GM12878 (cell line): ENCODE results near the gene KLRK1. TPM values are rescaled to one million over a fixed set of nuclear protein-coding genes. Genes with fewer than 3 reads are reported as not detected.
A peak's percentile ranks its signal among the peaks of the same experiment; 100 is the strongest.

ENCODE experiments used
- ATAC-seq: fragments of 200-7000 bp; cut with Tn5 transposase; 3 replicates; pipeline ENCODE4 v1.9.1; 2020; ENCODE audit warnings: mild to moderate bottlenecking, moderate library complexity
- BruUV-seq: library from RNA; stranded (reverse); fragments of 400-500 nt; replicated peaks from 2 replicates; lab custom pipeline; 2021; lab: Mats Ljungman, UMichigan
- CTCF ChIA-PET: fragments of 300-600 bp; sonication (Branson Sonifier 250); formaldehyde crosslinking; extraction: SDS; loops from one replicate; lab custom pipeline; 2021; ENCODE audit warnings: inconsistent platforms; lab: Yijun Ruan, JAX
- POLR2A ChIA-PET: fragments of 350-600 bp; formaldehyde crosslinking; extraction: SDS; loops from one replicate; lab custom pipeline; 2021; ENCODE audit warnings: inconsistent platforms; lab: Charles Lee
- RAD21 ChIA-PET: fragments of 300-600 bp; sonication (Branson Sonifier 250); formaldehyde crosslinking; loops from one replicate; lab custom pipeline; 2023; ENCODE audit warnings: antibody characterized with exemption; ENCODE audit not compliant: unreplicated experiment; lab: Charles Lee
- SMC1A ChIA-PET: fragments of 300-600 bp; sonication (Branson Sonifier 250); formaldehyde crosslinking; loops from one replicate; lab custom pipeline; 2023; ENCODE audit not compliant: unreplicated experiment, uncharacterized antibody; lab: Charles Lee
- DNase-seq: peaks from one replicate; pipeline ENCODE4 v3.0.0-alpha.2; 2011; ENCODE audit warnings: low read depth, low spot score
- FAIRE-seq: peaks from 3 replicates; lab custom pipeline; 2011; peaks lifted over from hg19 to GRCh38; lab: Jason Lieb, UNC
- H2AFZ ChIP-seq: 2 replicates; pipeline ENCODE4 v1.6.0; 2011; ENCODE audit warnings: low read depth, low read length, control low read depth; ENCODE audit not compliant: control insufficient read depth
- H3K27ac ChIP-seq: 2 replicates; pipeline ENCODE4 v1.5.1; 2011; ENCODE audit warnings: control low read depth; ENCODE audit not compliant: control insufficient read depth, insufficient read depth
- H3K27me3 ChIP-seq, 2 experiments: replicated peaks in 1 of 2; 2 replicates each; pipeline versions ENCODE4 v1.6.0 to v1.6.1; 2011; ENCODE audit warnings: low read length in 1 of 2; ENCODE audit not compliant: control insufficient read depth in 2 of 2, insufficient read depth in 2 of 2
- H3K36me3 ChIP-seq, 2 experiments: 2 replicates each; pipeline ENCODE4 v1.5.1; 2011; ENCODE audit warnings: low read length in 1 of 2; ENCODE audit not compliant: control insufficient read depth in 2 of 2, insufficient read depth in 2 of 2
- H3K4me1 ChIP-seq: 2 replicates; pipeline ENCODE4 v1.6.1; 2011; ENCODE audit warnings: mild to moderate bottlenecking, low read length, moderate library complexity, mixed read lengths; ENCODE audit not compliant: control insufficient read depth, insufficient read depth
- H3K4me2 ChIP-seq: 2 replicates; pipeline ENCODE4 v1.6.0; 2011; ENCODE audit warnings: control low read depth; ENCODE audit not compliant: control insufficient read depth, insufficient read depth
- H3K4me3 ChIP-seq: fragments of 200-600 bp; sonication (generic); 2 replicates; pipeline ENCODE4 v1.5.1; 2016
- H3K79me2 ChIP-seq: 2 replicates; pipeline ENCODE4 v1.6.0; 2011; ENCODE audit warnings: low read length; ENCODE audit not compliant: control insufficient read depth, insufficient read depth
- H3K9ac ChIP-seq: 2 replicates; pipeline ENCODE4 v1.8.0; 2011; ENCODE audit warnings: low read length, control low read depth, mixed read lengths; ENCODE audit not compliant: control insufficient read depth, insufficient read depth
- H3K9me3 ChIP-seq: replicated peaks from 3 replicates; pipeline ENCODE4 v1.5.1; 2011; ENCODE audit warnings: mild to moderate bottlenecking, low read length; ENCODE audit not compliant: control insufficient read depth, insufficient read depth
- H4K20me1 ChIP-seq: 2 replicates; pipeline ENCODE4 v1.6.0; 2011; ENCODE audit not compliant: control insufficient read depth, insufficient read depth
- ATF7 ChIP-seq: fragments of 450-650 bp; IDR thresholded peaks from 2 replicates; pipeline ENCODE4 v1.6.1; 2016; ENCODE audit warnings: low read depth, mild to moderate bottlenecking
- EGR1 ChIP-seq, 2 experiments: IDR thresholded peaks; 1 replicate in 1 of 2; 2 replicates in 1 of 2; pipeline ENCODE4 v1.6.1; 2011 to 2012; ENCODE audit warnings: low read depth in 2 of 2, low read length in 2 of 2, borderline replicate concordance in 1 of 2, mild to moderate bottlenecking in 1 of 2, moderate library complexity in 1 of 2
- GATAD2B ChIP-seq: fragments of 450-650 bp; conservative IDR thresholded peaks from 2 replicates; pipeline ENCODE4 v1.6.1; 2017; ENCODE audit warnings: low read depth, mild to moderate bottlenecking, moderate library complexity
- KAT2A ChIP-seq: conservative IDR thresholded peaks from 2 replicates; pipeline ENCODE4 v1.6.1; 2011; ENCODE audit warnings: low read depth, low read length; ENCODE audit not compliant: control insufficient read depth
- MYC ChIP-seq: IDR thresholded peaks from 2 replicates; pipeline ENCODE4 v1.6.1; 2011; ENCODE audit warnings: mild to moderate bottlenecking, low read length, moderate library complexity, inconsistent platforms; ENCODE audit not compliant: insufficient read depth, insufficient replicate concordance, insufficient read length, severe bottlenecking
- NBN ChIP-seq: fragments of 450-650 bp; IDR thresholded peaks from 2 replicates; pipeline ENCODE4 v1.6.1; 2016
- POU2F2 ChIP-seq: IDR thresholded peaks from 3 replicates; pipeline ENCODE4 v1.6.1; 2011; ENCODE audit warnings: low read depth, mild to moderate bottlenecking, low read length, borderline replicate concordance
- SP1 ChIP-seq: IDR thresholded peaks from one replicate; pipeline ENCODE4 v1.6.1; 2011; ENCODE audit warnings: low read depth, low read length
- WGBS: methylation state at CpG from one replicate; pipeline ENCODE4 v1.1.6; 2016; ENCODE audit warnings: low lambda C conversion rate; ENCODE audit not compliant: insufficient replicate concordance, insufficient coverage; ENCODE audit errors: missing lambda C conversion rate; 5-methylcytosine and 5-hydroxymethylcytosine counted together
- in situ Hi-C: fragments of 300-500 bp; cut with MboI; formaldehyde crosslinking; loops from 9 replicates; pipeline ENCODE4 v1.14.3; 2018; ENCODE audit warnings: mixed read lengths
- intact Hi-C: fragments of 100-400 bp; cut with micrococcal nuclease; formaldehyde crosslinking; loops from one replicate; pipeline ENCODE4 v1.14.2; 2022; ENCODE audit not compliant: unreplicated experiment
- polyA plus RNA-seq, 11 experiments: library from polyadenylated mRNA; depleted of rRNA in 4 of 11; unstranded in 6 of 11; stranded (reverse) in 5 of 11; fragments of >200 nt; fragmentation: Nextera tagmentation in 4 of 11; fragmentation: Illumina TruSeq in 1 of 11; extraction: Ambion mirVana in 4 of 11; extraction: Trizol in 1 of 11; gene quantifications; 1 replicate in 1 of 11; 2 replicates in 10 of 11; pipeline versions ENCODE4 v1.2.1 to v1.2.3, GENCODE V29; 2011 to 2016; ENCODE audit warnings: inconsistent platforms in 2 of 11, missing spikeins in 2 of 11, low read depth in 1 of 11
- total RNA-seq, 4 experiments: library from RNA; depleted of rRNA in 3 of 4; stranded (reverse); fragments of >200 nt in 3 of 4; fragmentation: Illumina TruSeq in 1 of 4; extraction: Trizol in 1 of 4; gene quantifications; 2 replicates each; pipeline versions ENCODE4 v1.2.1 to v1.2.3, GENCODE V29; 2013 to 2021
- TF ChIP-seq, protein P1 (sequence below): fragments of 450-650 bp; IDR thresholded peaks from 2 replicates; pipeline ENCODE4 v1.6.1; 2014; ENCODE audit warnings: mild to moderate bottlenecking

The KLRK1 gene
- total and polyA plus RNA-seq, 10 of the 15 experiments (the other 5 are each of a cell fraction or from before 2014, with no cell fraction given): 0.27 to 2.0 (median 0.99) TPM

- ChIA-PET POLR2A (interaction anchor here (4.1 kb wide), 2 partner anchors 29 to 32 kb away, joined by 20 to 24 read pairs; no protein-coding TSS in a partner anchor), SMC1A (interaction anchor here (1.3 to 6.5 kb wide), 5 partner anchors 28 to 197 kb away, joined by 4 to 67 read pairs (median 41); no protein-coding TSS in a partner anchor), CTCF (interaction anchor here (1.2 kb wide), 1 partner anchor 198 kb away, joined by 4 read pairs; no protein-coding TSS in a partner anchor), RAD21 (interaction anchor here (1.3 to 6.0 kb wide), 3 partner anchors 30 to 178 kb away, joined by 3 to 75 read pairs (median 21); no protein-coding TSS in a partner anchor)
- intact Hi-C loops (no loop called here), in situ Hi-C loops (no loop called here)
- BruUV-seq: no TSS peak
- WGBS: 78% methylated on average over 5 of the region's 5 CpGs
- Histone ChIP-seq H3K9me3 (peaks cover 6% of the 10 kb centered on the region; the same call in 2 of the 3 replicates), H3K27me3 (no peaks in the 10 kb centered on the region), H2AFZ (no peak overlapping the region), H4K20me1 (no peaks in the 10 kb centered on the region), H3K36me3 (no peaks in the 10 kb centered on the region; a peak in 1 of 4 replicates), H3K4me3 (peak overlapping the region; percentile 72; the same call in 1 of the 2 replicates), H3K9ac (peak overlapping the region; percentile 71), H3K27ac (peak overlapping the region; percentile 72), H3K4me1 (peaks cover 21% of the 10 kb centered on the region), H3K4me2 (peak overlapping the region; percentile 100), H3K79me2 (no peaks in the 10 kb centered on the region)
- FAIRE-seq (no peak), ATAC-seq (no peak), DNase-seq (no peak)
- no peak for TF ChIP-seq KAT2A
- peak in 1 of 2 experiments; percentile 30; a peak in 1 of 3 replicates for TF ChIP-seq EGR1 (IDR thresholded peaks at IDR 0.05; ENCODE audit: borderline replicate concordance in 1 of 2, low read depth in 2 of 2, low read length in 2 of 2)
Observed at GRCh38 chr12:10363658-10363913, 26.3 kb downstream of the KLRK1 start.

- ChIA-PET SMC1A (interaction anchor here (4.7 to 6.5 kb wide), 3 partner anchors 29 to 197 kb away, joined by 41 to 67 read pairs (median 51); no protein-coding TSS in a partner anchor), POLR2A (interaction anchor here (0.6 to 4.1 kb wide), 4 partner anchors 29 to 1358 kb away, joined by 3 to 24 read pairs (median 5); no protein-coding TSS in a partner anchor), RAD21 (interaction anchor here (0.7 to 6.0 kb wide), 5 partner anchors 23 to 178 kb away, joined by 3 to 75 read pairs (median 8); no protein-coding TSS in a partner anchor), CTCF (interaction anchor here (0.6 to 1.2 kb wide), 2 partner anchors 199 to 1218 kb away, joined by 3 to 4 read pairs; no protein-coding TSS in a partner anchor)
- peak; percentile 35 for DNase-seq
- 22% methylated on average over 9 of the region's 9 CpGs for WGBS
- FAIRE-seq: no peak
- ATAC-seq: peak; percentile 2; the same call in 2 of the 3 replicates
- H3K9ac ChIP-seq: no peak overlapping the region
- no TSS peak for BruUV-seq
- H3K9me3 ChIP-seq: peaks cover 4% of the 10 kb centered on the region; the same call in 2 of the 3 replicates
- H3K27me3 ChIP-seq: no peaks in the 10 kb centered on the region
- H3K4me1 ChIP-seq: peaks cover 21% of the 10 kb centered on the region
- peak overlapping the region; percentile 46 for H2AFZ ChIP-seq
- no peak overlapping the region for H3K4me3 ChIP-seq
- intact Hi-C loops: no loop called here
- in situ Hi-C loops: no loop called here
- peak overlapping the region; percentile 72 for H3K27ac ChIP-seq
- H3K4me2 ChIP-seq: peak overlapping the region; percentile 31
- no peaks in the 10 kb centered on the region for H3K79me2 ChIP-seq
- no peaks in the 10 kb centered on the region for H3K36me3 ChIP-seq
- no peaks in the 10 kb centered on the region for H4K20me1 ChIP-seq
- TF ChIP-seq MYC (no peak), GATAD2B (peak; percentile 39; the same call in 1 of the 2 replicates), ATF7 (0 out of 2 replicates have a peak, but pooled peaks have one; percentile 46), SP1 (no peak), POU2F2 (no peak), NBN (0 out of 2 replicates have a peak, but pooled peaks have one; percentile 29)
- TF ChIP-seq, protein P1, sequence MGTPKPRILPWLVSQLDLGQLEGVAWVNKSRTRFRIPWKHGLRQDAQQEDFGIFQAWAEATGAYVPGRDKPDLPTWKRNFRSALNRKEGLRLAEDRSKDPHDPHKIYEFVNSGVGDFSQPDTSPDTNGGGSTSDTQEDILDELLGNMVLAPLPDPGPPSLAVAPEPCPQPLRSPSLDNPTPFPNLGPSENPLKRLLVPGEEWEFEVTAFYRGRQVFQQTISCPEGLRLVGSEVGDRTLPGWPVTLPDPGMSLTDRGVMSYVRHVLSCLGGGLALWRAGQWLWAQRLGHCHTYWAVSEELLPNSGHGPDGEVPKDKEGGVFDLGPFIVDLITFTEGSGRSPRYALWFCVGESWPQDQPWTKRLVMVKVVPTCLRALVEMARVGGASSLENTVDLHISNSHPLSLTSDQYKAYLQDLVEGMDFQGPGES: no peak
Observed at GRCh38 chr12:10362828-10363657, 26.8 kb downstream of the KLRK1 start.
